Measurements from ENCODE around the gene VAMP5. TPM values are rescaled to one million over a fixed set of nuclear protein-coding genes. Genes with fewer than 3 reads are reported as not detected.

Gene VAMP5
- total RNA-seq, 1 donor from 2014 or later: not detected

- Histone ChIP-seq H3K36me3 (no peaks in the 10 kb centered on the region), H4K20me1 (ENCODE audit: low read depth) (no peaks in the 10 kb centered on the region), H3K4me3 (no peak overlapping the region), H2AFZ (replicated peaks) (peak overlapping the region; percentile 76), H3K4me1 (peaks cover 25% of the 10 kb centered on the region), H3F3A (ENCODE audit: low read depth) (peaks cover 1% of the 10 kb centered on the region), H3K27ac (no peak overlapping the region), H3K9me3 (ENCODE audit: low read depth) (no peaks in the 10 kb centered on the region), H3K27me3 (peaks cover 98% of the 10 kb centered on the region), H3K4me2 (peak overlapping the region; percentile 50), H3K79me2 (ENCODE audit: low read depth) (no peaks in the 10 kb centered on the region), H3K9ac (no peak overlapping the region)
- Mint-ChIP-seq H3K27me3 (ENCODE audit: insufficient read depth, low read depth) (peaks cover 9% of the 10 kb centered on the region), H3K9me3 (no peaks in the 10 kb centered on the region), H3K27ac (peak overlapping the region; percentile 96), H3K36me3 (peaks cover 2% of the 10 kb centered on the region), H3K4me1 (peaks cover 44% of the 10 kb centered on the region), H3K4me3 (peak overlapping the region; percentile 75)
- no peak for TF ChIP-seq EZH2 (IDR thresholded peaks at IDR 0.05)
- no peak for TF ChIP-seq EZH2phosphoT487 (IDR thresholded peaks at IDR 0.05)
- TF ChIP-seq CTCF (IDR thresholded peaks at IDR 0.05): no peak
- DNase-seq (ENCODE audit: low spot score): no peak
These were observed 5.7 kb upstream of the VAMP5 start for GRCh38 chr2:85578243-85579180.

GRCh38 chr2:85579266-85579935 lies 4.8 kb upstream of the VAMP5 start:
- no peak overlapping the region for H3K4me3 ChIP-seq
- H2AFZ ChIP-seq (replicated peaks): no peak overlapping the region
- peaks cover 9% of the 10 kb centered on the region for H3K27me3 Mint-ChIP-seq (ENCODE audit: insufficient read depth, low read depth)
- peaks cover 2% of the 10 kb centered on the region for H3K36me3 Mint-ChIP-seq
- peak overlapping the region; percentile 75 for H3K4me3 Mint-ChIP-seq
- TF ChIP-seq EZH2 (IDR thresholded peaks at IDR 0.05) (no peak), EZH2phosphoT487 (IDR thresholded peaks at IDR 0.05) (no peak), CTCF (IDR thresholded peaks at IDR 0.05) (no peak)
- peaks cover 98% of the 10 kb centered on the region for H3K27me3 ChIP-seq
- no peaks in the 10 kb centered on the region for H3K79me2 ChIP-seq (ENCODE audit: low read depth)
- no peaks in the 10 kb centered on the region for H4K20me1 ChIP-seq (ENCODE audit: low read depth)
- H3K4me2 ChIP-seq: no peak overlapping the region
- no peaks in the 10 kb centered on the region for H3K9me3 Mint-ChIP-seq
- H3K9me3 ChIP-seq (ENCODE audit: low read depth): no peaks in the 10 kb centered on the region
- H3K36me3 ChIP-seq: no peaks in the 10 kb centered on the region
- H3K27ac ChIP-seq: no peak overlapping the region
- peaks cover 44% of the 10 kb centered on the region for H3K4me1 Mint-ChIP-seq
- no peaks in the 10 kb centered on the region for H3F3A ChIP-seq (ENCODE audit: low read depth)
- DNase-seq (ENCODE audit: low spot score): no peak
- H3K27ac Mint-ChIP-seq: peak overlapping the region; percentile 96
- H3K4me1 ChIP-seq: peaks cover 25% of the 10 kb centered on the region
- H3K9ac ChIP-seq: no peak overlapping the region

GRCh38 chr2:85580206-85580605 lies 4.0 kb upstream of the VAMP5 start:
- Histone ChIP-seq H3K36me3 (no peaks in the 10 kb centered on the region), H3K79me2 (ENCODE audit: low read depth) (no peaks in the 10 kb centered on the region), H3K27me3 (peaks cover 98% of the 10 kb centered on the region), H3K4me2 (no peak overlapping the region), H2AFZ (replicated peaks) (no peak overlapping the region), H3K4me3 (no peak overlapping the region), H3K4me1 (peaks cover 25% of the 10 kb centered on the region), H3K27ac (no peak overlapping the region), H3K9me3 (ENCODE audit: low read depth) (no peaks in the 10 kb centered on the region), H4K20me1 (ENCODE audit: low read depth) (no peaks in the 10 kb centered on the region), H3F3A (ENCODE audit: low read depth) (no peaks in the 10 kb centered on the region), H3K9ac (no peak overlapping the region)
- Mint-ChIP-seq H3K36me3 (peaks cover 2% of the 10 kb centered on the region), H3K4me1 (peaks cover 48% of the 10 kb centered on the region), H3K27me3 (ENCODE audit: insufficient read depth, low read depth) (peaks cover 9% of the 10 kb centered on the region), H3K27ac (peak overlapping the region; percentile 96), H3K4me3 (no peak overlapping the region), H3K9me3 (no peaks in the 10 kb centered on the region)
- TF ChIP-seq EZH2 (IDR thresholded peaks at IDR 0.05): no peak
- no peak for TF ChIP-seq EZH2phosphoT487 (IDR thresholded peaks at IDR 0.05)
- no peak for TF ChIP-seq CTCF (IDR thresholded peaks at IDR 0.05)
- DNase-seq (ENCODE audit: low spot score): no peak
